ENCODE results near the gene SNORC. TPM values are rescaled to one million over a fixed set of nuclear protein-coding genes. Genes with fewer than 3 reads are reported as not detected.
A peak's percentile ranks its signal among the peaks of the same experiment; 100 is the strongest.

SNORC gene
- total and polyA plus RNA-seq, 2 donors from 2014 or later: 2.7 to 3.3 TPM

DNA sequence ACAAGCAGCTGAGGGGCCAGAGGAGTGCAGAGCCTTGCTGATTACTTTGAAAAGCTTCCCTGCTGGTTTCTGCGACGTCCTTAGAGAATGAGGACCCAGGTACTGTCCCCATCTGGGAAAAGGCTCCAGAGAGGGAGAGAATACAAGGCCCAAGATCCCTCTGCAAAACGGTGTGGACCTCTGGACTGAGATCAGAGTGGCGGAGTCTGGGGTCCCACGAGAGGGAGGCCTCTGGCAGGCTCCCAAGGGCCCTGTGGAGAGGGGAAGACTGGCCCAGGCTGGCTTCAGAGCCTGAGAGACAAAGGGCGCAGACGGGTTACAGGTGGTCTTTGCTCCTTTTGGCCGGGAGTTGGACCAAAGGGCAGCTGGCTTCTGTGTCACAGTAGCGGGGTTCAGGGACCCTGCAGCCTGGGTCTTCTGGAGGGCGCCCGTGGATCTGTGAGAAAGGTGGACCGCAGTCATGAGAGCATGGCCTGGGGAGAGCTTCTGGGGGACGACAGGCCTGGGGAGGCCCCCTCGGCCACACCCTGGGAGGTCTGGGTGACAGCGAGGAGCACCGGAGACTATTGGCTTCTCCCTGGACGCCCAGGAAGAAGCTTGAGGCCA is 805 bp downstream of the SNORC start:
- no peaks in the 10 kb centered on the region for H3K9me3 ChIP-seq (ENCODE audit: control insufficient read depth in 2 of 3, insufficient read depth in 1 of 3, low read length in 3 of 3)
- H3K9ac ChIP-seq (ENCODE audit: low read length in 3 of 3): no peak overlapping the region
- no peak for FAIRE-seq
- H3K36me3 ChIP-seq (ENCODE audit: control insufficient read depth in 2 of 3, insufficient read depth in 3 of 3, low read length in 3 of 3): no peaks in the 10 kb centered on the region
- H3K27me3 ChIP-seq (ENCODE audit: control insufficient read depth, insufficient read depth, low read length): no peaks in the 10 kb centered on the region
- peak in 1 of 5 donors; percentile 30 for DNase-seq
- H3K27ac ChIP-seq (ENCODE audit: low read depth in 2 of 2, low read length in 2 of 2): no peak overlapping the region
- no peak overlapping the region for H3K4me3 ChIP-seq (ENCODE audit: low read length in 3 of 3)
- peaks cover 0 to 2% (median 0%) of the 10 kb centered on the region in 3 donors for H3K4me1 ChIP-seq (ENCODE audit: control insufficient read depth in 2 of 3, insufficient read depth in 2 of 3, low read depth in 1 of 3, low read length in 3 of 3)
- intact Hi-C loops (cut with DNase I): no loop called here
- TF ChIP-seq CTCF (IDR thresholded peaks at IDR 0.05; ENCODE audit: borderline replicate concordance, extremely low read depth, insufficient read depth): no peak

- FAIRE-seq: no peak
- peak in 1 of 5 donors; percentile 31 for DNase-seq
These were observed 1.4 kb downstream of the SNORC start for GRCh38 chr2:232871418-232871834.

DNA sequence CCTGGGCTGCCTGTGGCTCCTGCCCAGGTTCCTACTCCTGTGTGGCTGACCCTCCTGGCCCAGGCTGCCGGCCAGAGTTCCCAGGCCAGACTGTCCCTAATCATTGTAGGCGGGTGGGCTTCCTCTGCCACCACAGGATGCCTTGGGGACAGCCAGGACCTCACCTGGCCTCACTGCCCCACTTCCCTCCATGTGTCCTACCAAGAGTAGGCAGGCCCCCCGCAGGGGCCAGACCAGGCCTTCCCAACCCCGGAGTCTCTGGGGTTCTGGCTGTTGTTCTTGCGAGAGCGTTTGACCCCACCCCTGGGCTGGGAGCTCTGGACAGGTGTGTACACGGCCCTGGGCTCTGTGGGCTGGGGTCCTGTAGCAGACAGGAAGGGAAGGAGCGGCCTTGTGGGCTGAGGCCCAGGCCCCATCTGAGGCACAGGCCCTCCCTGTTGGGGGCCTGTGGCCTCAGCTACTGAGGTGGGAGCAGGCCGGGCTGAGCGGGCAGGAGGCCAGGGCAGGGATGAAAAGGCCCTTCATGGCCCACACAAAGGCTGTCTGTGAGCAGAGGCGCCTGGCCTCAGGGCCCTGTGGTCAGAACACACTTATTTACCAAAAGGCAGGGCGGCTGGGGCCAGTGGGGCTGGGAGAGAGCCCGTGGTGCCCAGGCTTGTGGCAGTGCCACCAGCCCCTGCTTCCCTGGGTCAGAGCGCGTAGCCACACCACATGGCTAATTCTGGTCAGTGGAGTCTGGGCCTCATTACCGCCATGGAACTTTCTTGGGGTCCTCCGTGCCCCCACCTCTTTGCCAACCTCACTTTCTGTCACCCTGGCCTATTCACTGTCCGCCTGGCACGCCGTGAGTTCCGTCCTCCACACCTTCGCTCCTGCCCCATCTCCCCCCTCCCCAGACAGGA is 2.0 kb downstream of the SNORC start:
- Histone ChIP-seq H3K9ac (ENCODE audit: low read length in 3 of 3) (no peak overlapping the region), H3K4me1 (ENCODE audit: control insufficient read depth in 2 of 3, insufficient read depth in 2 of 3, low read depth in 1 of 3, low read length in 3 of 3) (peaks cover 0 to 2% (median 0%) of the 10 kb centered on the region in 3 donors), H3K36me3 (ENCODE audit: control insufficient read depth in 2 of 3, insufficient read depth in 3 of 3, low read length in 3 of 3) (no peaks in the 10 kb centered on the region), H3K4me3 (ENCODE audit: low read length in 3 of 3) (no peak overlapping the region), H3K27ac (ENCODE audit: low read depth in 2 of 2, low read length in 2 of 2) (no peak overlapping the region), H3K9me3 (ENCODE audit: control insufficient read depth in 2 of 3, insufficient read depth in 1 of 3, low read length in 3 of 3) (no peaks in the 10 kb centered on the region), H3K27me3 (ENCODE audit: control insufficient read depth, insufficient read depth, low read length) (no peaks in the 10 kb centered on the region)
- no peak for TF ChIP-seq CTCF (IDR thresholded peaks at IDR 0.05; ENCODE audit: borderline replicate concordance, extremely low read depth, insufficient read depth)
- FAIRE-seq: no peak
- DNase-seq: peak in 2 of 5 donors; percentile 34 to 74
- intact Hi-C loops (cut with DNase I): no loop called here

More at GRCh38 chr2:232871418-232871834, 1.4 kb downstream of the SNORC start:
- H3K36me3 ChIP-seq (ENCODE audit: control insufficient read depth in 2 of 3, insufficient read depth in 3 of 3, low read length in 3 of 3): no peaks in the 10 kb centered on the region
- no peaks in the 10 kb centered on the region for H3K9me3 ChIP-seq (ENCODE audit: control insufficient read depth in 2 of 3, insufficient read depth in 1 of 3, low read length in 3 of 3)
- intact Hi-C loops (cut with DNase I): no loop called here
- no peak for TF ChIP-seq CTCF (IDR thresholded peaks at IDR 0.05; ENCODE audit: borderline replicate concordance, extremely low read depth, insufficient read depth)
- H3K4me3 ChIP-seq (ENCODE audit: low read length in 3 of 3): no peak overlapping the region
- H3K4me1 ChIP-seq (ENCODE audit: control insufficient read depth in 2 of 3, insufficient read depth in 2 of 3, low read depth in 1 of 3, low read length in 3 of 3): peaks cover 0 to 2% (median 0%) of the 10 kb centered on the region in 3 donors
- H3K27ac ChIP-seq (ENCODE audit: low read depth in 2 of 2, low read length in 2 of 2): no peak overlapping the region
- no peak overlapping the region for H3K9ac ChIP-seq (ENCODE audit: low read length in 3 of 3)
- no peaks in the 10 kb centered on the region for H3K27me3 ChIP-seq (ENCODE audit: control insufficient read depth, insufficient read depth, low read length)
